Measurements from ENCODE around the gene CSTF2T.

Gene CSTF2T, protein sequence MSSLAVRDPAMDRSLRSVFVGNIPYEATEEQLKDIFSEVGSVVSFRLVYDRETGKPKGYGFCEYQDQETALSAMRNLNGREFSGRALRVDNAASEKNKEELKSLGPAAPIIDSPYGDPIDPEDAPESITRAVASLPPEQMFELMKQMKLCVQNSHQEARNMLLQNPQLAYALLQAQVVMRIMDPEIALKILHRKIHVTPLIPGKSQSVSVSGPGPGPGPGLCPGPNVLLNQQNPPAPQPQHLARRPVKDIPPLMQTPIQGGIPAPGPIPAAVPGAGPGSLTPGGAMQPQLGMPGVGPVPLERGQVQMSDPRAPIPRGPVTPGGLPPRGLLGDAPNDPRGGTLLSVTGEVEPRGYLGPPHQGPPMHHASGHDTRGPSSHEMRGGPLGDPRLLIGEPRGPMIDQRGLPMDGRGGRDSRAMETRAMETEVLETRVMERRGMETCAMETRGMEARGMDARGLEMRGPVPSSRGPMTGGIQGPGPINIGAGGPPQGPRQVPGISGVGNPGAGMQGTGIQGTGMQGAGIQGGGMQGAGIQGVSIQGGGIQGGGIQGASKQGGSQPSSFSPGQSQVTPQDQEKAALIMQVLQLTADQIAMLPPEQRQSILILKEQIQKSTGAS

DNA sequence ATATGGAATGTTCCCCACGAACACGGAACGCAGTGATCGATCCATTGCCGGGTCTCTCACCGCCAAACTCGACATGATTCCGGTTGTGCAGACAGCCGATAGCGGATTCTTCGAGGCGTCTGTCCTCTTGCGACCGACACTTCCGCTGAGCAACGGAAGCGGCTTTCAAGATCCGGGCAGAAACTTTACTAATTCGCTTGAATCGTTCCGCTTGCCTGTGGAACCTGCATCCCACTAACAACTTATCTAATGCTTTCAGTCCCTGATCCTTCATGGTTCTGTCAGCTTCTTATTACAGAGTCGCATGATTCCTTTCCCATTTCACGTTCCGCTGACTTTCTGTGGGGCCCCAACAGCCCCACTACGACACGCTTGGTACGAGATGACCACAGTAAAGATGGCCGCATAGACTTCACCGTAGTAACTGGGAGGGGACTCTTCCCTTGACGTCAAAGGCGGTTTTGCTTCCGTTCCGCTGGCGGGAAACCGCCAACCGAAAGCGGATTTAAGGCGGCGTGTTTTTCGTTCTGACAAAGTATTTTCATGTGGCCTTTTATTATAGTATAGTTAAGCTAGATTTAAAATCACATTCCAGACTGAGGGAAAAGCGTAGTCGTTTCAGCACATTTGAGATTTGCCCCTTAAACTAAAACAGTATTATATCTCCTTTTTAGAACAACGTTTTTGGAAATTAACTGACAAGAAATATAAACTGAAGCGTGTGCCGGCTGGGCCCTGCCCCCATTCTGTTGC lies at the start of gene CSTF2T:
Gene CSTF2T (minus strand): TSS at position 121 of the 753 bp plus-strand sequence. CDS start 46 bp downstream, at position 75.
- DNase-seq = peak; percentile 93

DNA sequence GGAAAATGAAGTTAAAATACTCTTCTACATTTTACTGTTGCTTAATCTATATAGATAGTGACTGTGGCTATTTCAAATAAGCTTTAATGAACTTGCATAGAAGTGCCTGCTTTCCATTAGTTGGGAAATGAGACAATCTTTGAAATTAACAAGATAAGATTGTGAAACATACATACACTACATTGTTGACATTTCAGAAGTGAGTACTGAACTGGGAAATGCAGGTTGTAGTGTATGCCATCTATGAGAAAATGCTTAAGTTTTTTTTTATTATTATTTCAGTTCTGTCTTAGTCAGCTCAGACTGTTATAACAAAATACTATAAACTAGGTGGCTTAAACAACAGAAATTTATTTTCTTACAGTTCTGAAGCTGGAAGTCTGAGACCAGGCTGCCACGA lies 49.6 kb upstream of the CSTF2T start:
- no peak for DNase-seq

DNA sequence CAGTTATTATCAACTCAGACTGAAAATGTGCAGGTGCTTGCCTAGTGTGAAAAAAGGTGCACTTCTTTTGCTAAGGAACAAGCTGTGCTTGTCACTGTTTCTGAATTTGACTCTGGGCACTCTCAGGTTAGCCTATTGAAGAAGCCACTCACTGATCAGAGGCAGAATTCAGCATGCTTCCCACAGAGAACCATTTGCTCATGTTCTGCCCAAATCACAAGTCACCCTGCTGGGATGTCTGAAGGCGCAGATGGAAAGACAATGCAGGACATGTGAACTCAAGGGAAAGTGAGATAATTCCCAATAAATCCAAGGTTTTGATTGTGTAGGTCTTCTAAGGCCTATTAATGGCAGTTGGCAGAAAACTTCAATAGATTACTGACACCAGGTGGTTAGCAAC lies 47.8 kb upstream of the CSTF2T start:
- DNase-seq = no peak

DNA sequence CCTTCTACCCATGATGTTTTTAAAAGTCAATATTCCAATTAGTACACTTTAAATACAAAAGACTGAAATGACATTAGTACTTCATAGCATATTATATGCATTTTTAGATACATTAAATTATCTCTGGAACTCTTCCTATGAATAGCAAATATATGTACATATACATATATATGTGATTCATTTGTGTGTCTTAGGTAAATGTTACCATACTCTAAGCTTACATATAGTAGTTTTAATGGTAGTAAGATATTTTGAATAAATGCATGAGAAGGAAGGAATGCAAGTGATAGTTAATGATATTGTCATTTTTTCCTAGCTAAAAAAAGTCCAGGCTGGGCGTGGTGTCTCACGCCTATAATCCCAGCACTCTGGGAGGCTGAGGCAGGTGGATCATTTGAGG lies 46.0 kb upstream of the CSTF2T start:
- no peak for DNase-seq

DNA sequence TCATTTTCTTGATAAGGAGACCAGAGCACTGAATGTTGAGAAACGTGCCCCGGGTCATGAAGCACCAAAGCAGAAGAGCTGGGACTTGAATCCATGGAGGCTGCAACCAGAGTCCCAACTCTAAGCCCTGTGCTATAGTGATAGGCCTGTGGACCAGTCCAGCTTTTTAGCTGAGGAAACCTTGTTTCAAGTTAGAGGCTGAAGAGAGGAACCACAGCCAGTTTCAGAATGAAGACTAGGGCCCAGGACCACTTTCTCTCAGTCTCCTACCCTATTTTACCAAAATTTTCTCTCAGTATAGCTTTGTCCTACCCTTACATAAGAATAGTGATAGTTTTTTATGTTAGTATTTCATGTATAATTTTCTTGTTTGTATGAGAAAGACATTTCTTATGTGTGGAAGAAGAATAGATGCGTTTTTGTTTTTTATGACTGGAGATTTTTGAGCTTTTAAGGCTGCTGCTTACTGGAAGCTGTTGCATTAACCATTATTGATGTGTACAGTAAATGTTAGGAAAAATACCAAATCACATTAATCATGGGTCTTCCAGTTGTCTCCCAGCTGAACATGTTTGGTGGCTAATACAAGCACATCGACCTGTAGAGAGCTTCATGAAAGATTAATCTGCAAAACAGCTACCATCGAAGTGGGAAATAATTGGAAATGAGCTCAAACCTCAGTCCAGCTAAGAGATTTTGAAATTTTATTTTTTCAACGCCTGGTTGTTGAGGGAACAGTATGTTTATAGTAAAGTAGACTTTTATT lies 45.0 kb upstream of the CSTF2T start:
- no peak for DNase-seq

DNA sequence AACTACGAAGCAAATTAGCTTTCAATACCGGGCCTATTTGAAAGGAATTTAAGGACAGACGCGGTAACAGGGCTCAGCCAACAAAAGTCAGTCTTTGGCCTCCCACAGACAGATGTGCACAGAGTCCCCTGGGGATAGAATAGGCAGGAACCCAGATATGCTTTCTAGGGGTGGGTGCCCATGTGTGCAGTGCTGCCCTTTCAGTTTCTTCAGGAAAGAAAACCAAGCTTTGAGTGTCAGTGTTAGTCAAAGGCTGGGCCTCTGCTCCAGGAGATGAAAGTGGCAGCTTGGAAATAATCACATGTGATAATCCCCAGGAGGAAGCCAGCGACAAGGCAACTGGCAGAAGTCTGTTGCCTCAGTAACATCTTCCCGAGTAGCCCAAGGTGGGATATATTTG lies 43.8 kb upstream of the CSTF2T start:
- peak; percentile 74 for DNase-seq

DNA sequence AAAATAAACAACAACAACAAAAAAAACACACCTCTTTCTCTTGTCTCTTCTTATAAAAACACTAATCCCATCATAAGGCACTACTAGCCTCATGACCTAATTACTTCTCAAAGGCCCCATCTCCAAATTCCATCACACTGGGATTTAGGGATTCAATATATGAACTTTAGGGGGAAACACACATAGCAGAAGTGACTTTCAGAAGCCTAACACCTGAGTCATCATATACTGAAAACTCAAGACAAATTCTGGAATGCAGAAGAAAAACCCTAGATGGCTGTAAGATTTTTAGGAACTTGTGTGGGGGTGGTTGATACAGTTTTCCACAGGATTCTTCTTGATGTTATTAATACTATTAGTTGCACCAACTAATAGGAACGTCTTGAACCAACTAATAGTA lies 33.7 kb upstream of the CSTF2T start:
- no peak for DNase-seq

DNA sequence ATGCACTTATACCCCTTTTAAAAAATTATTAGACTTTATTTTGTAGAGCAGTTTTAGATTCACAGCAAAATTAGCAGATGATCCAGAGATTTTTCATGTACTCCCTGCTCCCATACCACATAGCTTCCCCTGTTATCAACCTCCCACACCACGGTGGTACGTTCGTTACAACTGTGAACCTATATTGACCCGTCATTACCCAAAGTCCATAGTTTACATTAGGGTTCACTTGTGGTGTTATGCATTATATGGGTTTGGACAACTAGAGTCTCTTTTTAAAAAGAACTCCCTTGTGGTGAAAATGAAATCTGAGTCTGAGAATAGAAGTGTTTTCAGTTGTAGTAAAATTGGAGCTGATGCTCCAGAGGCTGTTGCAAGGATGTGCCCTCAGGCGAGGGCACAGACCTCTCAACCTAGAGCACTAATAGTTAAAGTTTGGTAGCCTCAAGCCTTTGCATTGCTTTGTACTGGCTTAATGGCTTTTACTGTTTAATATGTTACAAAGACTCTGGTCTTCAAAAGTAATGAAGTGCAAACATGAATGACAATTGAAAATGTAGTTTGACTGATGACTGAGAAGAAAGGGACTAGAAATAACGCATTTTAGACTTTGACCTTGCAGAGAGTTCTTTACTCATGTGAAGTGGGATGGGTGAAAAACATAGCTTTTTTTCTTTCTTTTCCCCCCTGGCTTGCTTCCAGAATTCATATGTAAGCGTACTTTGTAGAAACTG lies 30.6 kb upstream of the CSTF2T start:
- no peak for DNase-seq

DNA sequence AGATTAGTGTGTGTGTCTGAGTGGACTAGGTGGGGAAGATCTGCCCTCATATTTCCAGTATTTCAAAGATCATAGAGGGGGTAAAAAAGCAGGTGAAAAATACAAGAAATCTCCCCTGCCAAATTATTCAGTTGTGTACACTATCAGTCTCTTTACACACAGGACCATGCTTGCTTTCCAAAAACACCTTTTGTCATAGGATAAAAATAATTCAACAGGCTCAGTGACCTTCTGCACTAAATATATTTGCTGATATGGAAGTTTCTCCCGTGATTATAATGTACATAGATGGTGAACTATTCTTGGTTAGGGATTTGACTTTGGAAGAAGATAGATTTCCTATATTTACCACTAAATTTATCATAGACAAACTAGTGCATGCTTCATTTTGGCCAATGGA lies 24.6 kb upstream of the CSTF2T start:
- DNase-seq = no peak

DNA sequence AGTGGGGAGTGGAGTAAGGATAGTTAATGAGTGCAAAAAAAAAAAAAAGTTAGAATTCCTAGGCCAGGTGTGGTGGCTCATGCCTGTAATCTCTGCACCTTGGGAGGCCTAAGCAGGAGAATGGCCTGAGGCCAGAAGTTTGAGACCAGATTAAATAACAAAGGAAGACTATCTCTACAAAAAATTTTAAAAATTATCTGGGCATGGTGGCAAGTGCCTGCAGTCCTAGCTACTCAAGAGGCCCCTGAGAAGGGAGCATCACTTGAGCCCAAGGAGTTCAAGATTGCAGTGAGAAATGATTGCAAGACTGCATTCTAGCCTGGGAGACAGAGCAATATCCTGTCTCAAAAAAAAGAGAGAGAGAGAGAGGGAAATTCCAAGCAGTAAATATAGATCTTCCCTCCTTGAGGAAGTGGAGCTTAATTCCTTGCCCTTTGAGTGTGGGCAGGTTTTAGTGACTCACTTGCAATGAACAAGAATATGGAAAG lies 19.5 kb upstream of the CSTF2T start:
- no peak for DNase-seq

DNA sequence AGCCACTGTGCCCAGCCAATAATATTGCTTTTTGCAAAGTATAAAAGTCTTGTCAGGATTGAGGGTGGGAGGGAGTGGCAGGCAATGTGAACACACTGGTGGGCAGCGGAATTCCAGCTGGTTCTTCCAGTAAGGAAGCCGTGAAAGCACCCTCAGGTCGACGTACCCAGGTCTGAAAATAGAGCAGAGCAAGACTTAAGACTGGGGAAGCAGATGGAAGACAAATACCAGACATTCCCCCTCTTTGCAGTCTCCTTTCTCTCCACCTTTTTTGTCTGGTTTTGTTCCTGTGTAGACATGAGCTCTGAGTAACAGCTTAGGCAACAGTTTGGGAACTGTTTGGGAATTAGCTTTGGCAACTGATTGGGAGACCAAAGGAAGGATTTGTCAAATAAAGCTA lies 17.6 kb upstream of the CSTF2T start:
- no peak for DNase-seq

DNA sequence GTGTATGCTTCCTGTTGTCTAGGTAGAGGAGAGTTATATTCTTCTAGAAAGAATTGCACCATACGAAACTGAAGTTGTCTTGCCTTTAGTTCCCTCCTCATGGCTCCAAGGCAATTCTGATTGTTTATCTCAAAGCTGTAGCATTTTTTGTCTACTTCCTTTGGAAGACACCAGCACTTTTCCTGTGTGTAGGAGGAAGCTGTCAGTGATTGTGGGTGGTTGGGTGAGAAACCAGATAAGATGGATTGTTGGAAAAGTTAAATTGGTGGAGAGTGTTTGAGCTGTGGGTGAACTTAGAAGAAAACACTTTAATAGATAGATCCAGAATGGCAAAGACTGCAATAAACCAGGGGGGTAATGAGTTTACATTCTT lies 12.1 kb upstream of the CSTF2T start:
- no peak for DNase-seq

DNA sequence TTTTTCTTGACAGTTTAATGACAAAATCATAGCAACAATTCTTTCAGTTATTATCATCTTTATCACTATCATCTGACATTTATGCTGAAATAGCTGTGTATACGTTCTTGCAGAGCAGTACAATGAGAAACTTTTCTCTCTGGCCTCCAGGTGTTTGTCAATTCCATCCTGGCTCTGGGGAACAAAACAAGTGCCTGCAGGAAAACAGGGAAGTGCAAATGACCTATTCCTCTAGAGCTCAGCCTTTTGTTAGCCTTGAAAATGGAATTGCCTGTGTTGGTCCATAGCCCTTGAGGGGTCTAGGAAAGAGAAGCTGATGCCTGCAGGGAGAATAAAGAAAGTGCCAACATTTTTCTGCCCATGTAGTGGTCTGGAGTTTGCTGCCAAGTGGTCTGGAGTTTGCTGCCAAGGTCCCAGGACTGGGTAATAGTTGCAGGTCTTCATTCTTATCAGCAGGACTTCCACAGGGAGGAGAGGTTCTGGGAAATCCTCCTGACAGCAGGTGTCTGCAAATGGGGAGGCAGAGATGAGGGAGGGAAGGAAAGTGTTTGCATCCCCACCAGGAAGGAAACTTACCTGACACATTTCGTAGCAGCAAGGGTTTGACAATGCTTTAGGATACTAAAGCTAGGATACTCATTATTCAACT lies 10.1 kb upstream of the CSTF2T start:
- DNase-seq = no peak

DNA sequence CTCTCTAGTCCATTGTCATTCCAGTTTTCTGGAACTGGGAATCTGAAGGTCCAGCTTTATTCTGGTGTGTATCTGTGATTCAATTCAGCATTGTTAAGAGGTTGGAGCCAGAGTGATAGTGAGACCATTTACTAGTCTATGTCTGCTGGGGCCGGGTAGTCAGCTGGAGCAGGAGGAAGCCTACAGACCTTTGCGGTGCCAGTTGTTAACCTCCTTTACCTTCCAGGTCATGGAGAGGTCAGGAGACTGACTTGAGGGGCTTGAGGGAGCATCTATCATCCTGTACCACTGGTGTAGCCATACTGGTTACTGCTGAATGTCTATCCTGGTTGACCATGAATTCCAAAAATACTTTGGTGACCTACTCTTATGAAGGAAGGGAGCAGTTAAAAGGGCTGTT lies 9.2 kb upstream of the CSTF2T start:
- DNase-seq = no peak

DNA sequence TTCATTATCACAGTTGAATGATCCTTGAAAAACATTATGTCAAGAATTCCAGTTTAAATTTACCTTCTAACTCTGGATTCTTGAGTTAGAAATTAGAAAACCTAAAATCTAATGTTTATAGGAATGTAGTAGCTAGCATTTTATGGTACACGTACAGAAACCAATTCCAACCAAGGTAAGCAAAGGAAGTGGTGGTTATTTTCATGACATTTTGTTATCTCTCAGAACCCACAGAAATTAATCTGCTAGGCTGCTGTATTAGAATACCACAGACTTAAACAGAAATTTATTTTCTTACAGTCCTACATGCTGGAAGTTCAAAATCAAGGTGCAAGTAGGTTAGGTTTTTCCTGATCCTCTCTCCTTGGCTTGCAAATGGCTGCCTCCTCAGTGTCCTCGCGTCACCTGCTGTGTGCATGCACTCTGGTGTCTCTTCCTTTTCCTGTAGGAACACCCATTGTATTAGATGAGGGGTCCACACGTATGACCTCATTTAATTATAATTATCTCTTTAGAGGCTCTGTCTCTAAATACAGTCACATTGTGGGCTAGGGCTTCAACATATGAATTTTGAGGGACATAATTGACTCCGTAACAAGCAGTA lies 8.5 kb upstream of the CSTF2T start:
- DNase-seq = no peak

DNA sequence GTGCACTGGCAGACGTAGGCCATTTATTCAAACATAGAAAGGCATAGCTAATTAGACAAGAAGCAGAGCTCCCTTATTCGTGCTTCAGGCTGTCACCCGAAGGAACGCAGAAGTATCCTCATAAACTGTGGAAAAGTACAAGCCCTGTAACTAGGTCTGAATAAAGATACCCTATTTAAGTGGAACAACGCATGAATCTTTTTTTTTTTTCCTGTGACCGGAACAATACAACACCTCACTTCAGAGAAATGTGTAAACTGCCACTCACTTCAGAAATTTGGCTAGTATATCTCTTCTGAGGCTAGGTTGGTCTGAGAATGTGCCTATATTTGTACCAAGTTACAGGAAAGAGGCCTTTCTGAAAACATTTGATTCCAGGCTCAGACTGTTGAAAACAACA lies 8.0 kb upstream of the CSTF2T start:
- no peak for DNase-seq

DNA sequence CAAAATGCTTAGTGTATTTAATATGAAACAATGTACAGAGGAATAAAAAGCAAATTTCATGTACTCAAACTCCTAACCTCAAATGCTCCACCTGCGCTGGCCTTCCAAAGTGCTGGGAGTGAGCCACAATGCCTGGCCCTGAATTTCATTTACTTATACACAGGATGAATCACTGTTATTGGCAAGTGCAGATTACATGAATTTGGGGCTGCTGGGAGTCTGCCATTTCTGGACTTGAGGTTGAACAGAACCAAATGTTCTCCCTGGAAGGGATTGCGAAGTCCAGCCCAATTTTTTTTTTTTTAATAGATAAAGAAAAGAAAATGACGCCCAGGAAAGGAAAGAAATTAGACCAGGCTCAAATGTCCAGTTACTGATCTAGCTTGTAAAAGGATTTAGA lies 6.8 kb upstream of the CSTF2T start:
- DNase-seq = no peak

DNA sequence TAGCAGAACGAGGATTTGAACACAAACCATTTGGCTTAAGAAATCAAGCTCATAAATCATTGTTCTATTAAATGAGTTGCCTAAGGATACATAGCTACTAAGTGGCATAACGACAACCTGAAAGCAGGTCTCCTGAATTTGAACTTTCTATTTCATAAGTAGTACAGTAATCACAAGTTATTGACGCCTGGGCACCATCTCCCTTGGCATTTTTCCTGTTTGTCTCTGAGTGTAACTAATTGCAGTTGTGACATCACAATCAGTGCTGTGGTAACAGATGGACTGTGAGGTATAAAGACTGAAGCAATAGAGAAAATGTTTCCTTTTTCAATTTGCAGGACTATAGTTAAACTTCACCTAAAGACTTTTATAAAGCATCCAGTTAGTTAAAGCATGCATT lies 6.4 kb upstream of the CSTF2T start:
- no peak for DNase-seq

DNA sequence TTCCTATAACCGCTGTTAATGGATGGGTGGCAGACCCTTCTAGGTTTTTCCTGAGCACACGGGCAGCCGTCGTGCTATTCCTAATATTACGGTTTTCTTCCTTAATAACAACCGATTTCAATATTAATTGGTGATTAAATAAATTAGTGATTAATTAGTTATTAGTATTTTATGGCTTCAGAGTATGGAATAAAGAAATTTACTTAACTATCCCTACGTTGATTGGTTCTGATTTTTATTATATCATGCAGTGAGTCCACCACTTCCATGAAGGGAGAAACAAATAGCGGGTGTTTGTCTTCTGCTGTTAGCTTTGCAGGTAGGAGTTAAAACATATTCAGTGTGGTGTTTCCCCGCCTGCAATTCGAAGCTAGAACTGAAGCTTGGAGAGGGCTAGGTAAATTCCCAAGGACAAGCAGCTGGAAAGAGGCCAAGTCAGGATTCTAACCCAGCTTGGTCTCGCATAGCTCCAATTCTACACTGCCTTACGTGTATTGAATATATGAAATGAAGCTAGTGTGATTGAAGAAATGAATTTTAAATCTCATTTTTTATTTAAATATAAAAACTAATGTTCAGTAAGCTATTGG lies 928 bp upstream of the CSTF2T start:
- DNase-seq = peak; percentile 16

DNA sequence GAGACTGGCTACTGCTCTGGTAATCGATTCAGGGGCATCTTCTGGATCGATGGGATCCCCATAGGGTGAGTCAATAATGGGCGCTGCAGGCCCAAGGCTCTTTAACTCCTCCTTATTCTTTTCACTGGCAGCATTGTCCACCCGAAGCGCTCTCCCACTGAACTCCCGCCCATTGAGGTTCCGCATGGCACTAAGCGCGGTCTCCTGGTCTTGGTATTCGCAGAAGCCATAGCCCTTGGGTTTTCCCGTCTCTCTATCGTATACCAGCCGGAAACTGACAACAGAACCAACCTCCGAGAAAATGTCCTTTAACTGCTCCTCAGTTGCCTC lies 285 bp downstream of the CSTF2T start:
- peak; percentile 57 for DNase-seq

DNA sequence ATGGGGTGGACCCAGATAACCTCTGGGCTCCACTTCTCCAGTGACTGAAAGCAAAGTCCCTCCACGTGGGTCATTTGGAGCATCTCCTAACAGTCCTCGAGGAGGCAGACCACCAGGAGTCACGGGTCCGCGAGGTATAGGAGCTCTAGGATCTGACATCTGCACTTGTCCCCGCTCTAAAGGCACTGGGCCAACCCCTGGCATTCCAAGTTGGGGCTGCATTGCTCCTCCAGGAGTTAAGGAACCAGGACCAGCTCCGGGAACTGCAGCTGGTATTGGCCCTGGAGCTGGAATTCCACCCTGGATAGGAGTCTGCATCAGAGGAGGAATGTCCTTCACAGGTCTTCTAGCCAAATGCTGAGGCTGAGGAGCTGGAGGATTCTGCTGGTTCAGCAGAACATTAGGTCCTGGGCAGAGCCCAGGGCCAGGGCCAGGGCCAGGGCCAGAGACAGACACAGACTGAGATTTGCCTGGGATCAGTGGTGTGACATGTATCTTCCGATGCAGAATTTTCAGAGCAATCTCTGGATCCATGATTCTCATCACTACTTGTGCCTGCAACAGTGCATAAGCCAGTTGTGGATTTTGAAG lies 827 bp downstream of the CSTF2T start:
- no peak for DNase-seq

Data from NCI-H82 (cell line).